Measurements from ENCODE around the gene TM6SF1.

Gene TM6SF1

GRCh38 chr15:83174891-83175290 is 67.4 kb downstream of the TM6SF1 start:
- no peak for DNase-seq (ENCODE audit: low spot score)

GRCh38 chr15:83178390-83178789 is 70.9 kb downstream of the TM6SF1 start:
- no peak for DNase-seq (ENCODE audit: low spot score)

- DNase-seq (ENCODE audit: low spot score) = no peak
Observed at GRCh38 chr15:83178869-83179325, 71.5 kb downstream of the TM6SF1 start.

GRCh38 chr15:83185561-83185960 is 78.1 kb downstream of the TM6SF1 start:
- no peak for DNase-seq (ENCODE audit: low spot score)

All from AG08396 (cell line).